Mammary epithelial cell (primary cell): Measurements from ENCODE around the gene SPDEF.

Experiments
- EZH2 ChIP-seq: IDR thresholded peaks from 2 replicates; pipeline ENCODE4 v1.6.1; 2012; ENCODE audit warnings: low read length, inconsistent platforms, borderline replicate concordance
- TF ChIP-seq, protein P1 (sequence below), 2 donors: IDR thresholded peaks in 1 of 2; conservative IDR thresholded peaks in 1 of 2; 2 replicates each; pipeline ENCODE4 v1.5.1; 2011 to 2012; ENCODE audit warnings: inconsistent platforms in 2 of 2, low read length in 2 of 2, mild to moderate bottlenecking in 2 of 2, control low read depth in 1 of 2, low read depth in 1 of 2; ENCODE audit not compliant: insufficient read depth in 1 of 2; ENCODE audit errors: extremely low read depth in 1 of 2

DNA sequence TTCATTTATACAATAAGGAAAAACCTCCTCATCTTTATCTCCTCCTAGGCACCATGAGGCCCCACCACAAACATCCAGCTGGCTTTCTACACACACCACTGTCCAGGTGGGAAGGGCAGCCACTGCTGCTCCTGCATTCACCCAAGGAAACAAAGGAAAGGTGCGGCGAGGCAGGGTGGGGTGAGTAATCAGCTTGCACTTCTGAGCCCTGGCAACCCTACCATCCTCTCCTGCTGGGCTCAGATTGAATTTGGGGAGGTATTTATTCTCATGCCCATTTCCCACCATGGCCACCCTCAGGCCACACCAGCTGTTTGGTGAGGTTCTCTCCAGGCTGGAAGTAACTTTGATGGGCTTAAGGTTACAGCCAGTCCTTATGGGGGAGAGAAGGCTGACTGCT is 31.2 kb upstream of the SPDEF start:
- TF ChIP-seq, protein P1, sequence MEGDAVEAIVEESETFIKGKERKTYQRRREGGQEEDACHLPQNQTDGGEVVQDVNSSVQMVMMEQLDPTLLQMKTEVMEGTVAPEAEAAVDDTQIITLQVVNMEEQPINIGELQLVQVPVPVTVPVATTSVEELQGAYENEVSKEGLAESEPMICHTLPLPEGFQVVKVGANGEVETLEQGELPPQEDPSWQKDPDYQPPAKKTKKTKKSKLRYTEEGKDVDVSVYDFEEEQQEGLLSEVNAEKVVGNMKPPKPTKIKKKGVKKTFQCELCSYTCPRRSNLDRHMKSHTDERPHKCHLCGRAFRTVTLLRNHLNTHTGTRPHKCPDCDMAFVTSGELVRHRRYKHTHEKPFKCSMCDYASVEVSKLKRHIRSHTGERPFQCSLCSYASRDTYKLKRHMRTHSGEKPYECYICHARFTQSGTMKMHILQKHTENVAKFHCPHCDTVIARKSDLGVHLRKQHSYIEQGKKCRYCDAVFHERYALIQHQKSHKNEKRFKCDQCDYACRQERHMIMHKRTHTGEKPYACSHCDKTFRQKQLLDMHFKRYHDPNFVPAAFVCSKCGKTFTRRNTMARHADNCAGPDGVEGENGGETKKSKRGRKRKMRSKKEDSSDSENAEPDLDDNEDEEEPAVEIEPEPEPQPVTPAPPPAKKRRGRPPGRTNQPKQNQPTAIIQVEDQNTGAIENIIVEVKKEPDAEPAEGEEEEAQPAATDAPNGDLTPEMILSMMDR (conservative IDR thresholded peaks at IDR 0.05 in 1 of 2, IDR thresholded peaks at IDR 0.05 in 1 of 2; ENCODE audit: extremely low read depth in 1 of 2, insufficient read depth in 1 of 2, low read depth in 1 of 2, low read length in 2 of 2): no peak
- no peak for TF ChIP-seq EZH2
